ENCODE results near the gene CCDC157.
"Not testable (repeated sequence)": the region's sequence is repeated elsewhere in the genome, so short reads cannot be mapped to it uniquely, and the experiment has no call there.

CCDC157 gene

GRCh38 chr22:30325724-30326254 is 31.0 kb upstream of the CCDC157 start:
- no peak for DNase-seq (ENCODE audit: low read depth in 2 of 2, low spot score in 1 of 2)

DNA sequence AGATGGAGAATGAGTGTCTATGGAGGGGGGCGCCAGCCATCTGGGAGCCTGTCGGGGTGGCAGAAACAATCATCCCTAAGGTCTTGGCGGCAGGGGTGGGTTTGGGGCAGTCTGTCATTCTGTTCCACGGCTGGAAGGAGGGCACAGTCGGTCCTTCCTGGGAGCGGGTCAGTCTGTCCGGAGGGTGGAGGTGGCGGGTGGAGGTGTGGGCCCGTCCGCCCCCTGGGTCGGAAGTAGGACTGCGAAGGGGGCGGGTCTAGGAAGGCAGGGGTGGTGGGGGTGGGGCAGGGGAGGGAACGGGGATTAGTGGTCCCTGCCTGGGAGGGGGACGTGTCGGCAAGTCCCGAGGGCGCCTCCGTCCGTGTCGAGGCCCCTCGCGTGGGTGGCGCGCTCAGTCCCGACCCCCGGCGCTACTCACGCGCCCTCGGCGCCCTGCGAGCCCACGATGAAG is 30.5 kb upstream of the CCDC157 start:
- DNase-seq (ENCODE audit: low read depth in 2 of 2, low spot score in 1 of 2), result no peak

DNA sequence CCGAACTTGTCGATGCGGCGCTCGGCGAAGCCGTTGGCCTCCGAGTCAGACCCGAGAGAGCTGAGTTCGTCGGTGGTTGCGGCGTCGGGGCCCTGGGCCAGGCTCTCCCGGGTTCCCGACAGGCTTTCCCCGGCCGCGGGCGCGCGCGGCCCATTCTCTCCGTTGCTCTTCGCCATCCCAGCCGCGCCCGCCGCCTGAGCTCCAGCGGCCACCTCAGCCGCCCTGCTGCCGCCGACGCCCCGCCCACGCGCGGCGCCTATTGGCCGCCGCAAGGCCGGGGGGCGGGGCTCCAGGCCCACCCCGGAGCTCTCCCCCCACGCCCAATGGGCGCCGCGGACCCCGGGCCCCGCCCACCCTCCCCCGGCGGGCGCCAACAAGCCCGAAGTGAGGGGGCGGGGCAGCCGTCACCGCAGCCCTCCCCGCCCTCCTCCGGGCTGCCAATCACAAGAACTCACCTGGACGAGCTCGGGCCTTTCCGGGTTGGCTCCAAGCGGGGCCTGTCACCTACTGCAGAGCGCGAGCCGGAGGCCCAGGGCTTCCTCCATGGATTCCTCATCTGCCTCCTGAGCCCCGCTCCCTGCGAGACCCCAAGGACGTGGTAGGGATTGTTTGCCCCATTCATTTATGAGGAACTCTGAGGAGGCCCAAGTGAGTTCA is 30.0 kb upstream of the CCDC157 start, which contains the start of gene TBC1D10A:
Gene TBC1D10A (minus strand): TSS at position 236 of the 657 bp plus-strand sequence. CDS start 60 bp downstream, at position 176.
- peak; percentile 80 to 86 for DNase-seq (ENCODE audit: low read depth in 2 of 2, low spot score in 1 of 2)

DNA sequence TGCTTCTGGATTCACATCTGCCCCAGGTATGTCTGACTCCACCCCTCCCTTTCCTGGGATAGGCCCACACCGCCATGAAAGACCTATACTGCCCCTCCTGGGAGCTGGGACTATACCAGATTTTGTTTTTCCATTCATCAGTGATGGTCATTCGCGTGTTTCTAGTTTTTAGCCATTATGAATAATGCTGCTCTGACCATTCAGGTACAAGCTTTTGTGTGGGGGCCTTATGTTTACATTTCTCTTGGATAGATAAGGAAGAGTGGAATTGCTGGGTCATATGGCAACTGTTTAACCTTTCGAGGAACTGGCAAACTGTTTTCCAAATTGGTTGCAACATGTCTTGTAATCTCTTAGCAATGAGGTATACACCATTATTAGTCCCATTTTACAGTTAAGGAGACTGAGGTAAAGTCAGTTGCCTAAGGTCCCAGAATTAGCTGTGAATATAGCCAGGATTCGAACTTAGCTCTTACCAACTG is 28.9 kb upstream of the CCDC157 start:
- no peak for DNase-seq (ENCODE audit: low read depth in 2 of 2, low spot score in 1 of 2)

DNA sequence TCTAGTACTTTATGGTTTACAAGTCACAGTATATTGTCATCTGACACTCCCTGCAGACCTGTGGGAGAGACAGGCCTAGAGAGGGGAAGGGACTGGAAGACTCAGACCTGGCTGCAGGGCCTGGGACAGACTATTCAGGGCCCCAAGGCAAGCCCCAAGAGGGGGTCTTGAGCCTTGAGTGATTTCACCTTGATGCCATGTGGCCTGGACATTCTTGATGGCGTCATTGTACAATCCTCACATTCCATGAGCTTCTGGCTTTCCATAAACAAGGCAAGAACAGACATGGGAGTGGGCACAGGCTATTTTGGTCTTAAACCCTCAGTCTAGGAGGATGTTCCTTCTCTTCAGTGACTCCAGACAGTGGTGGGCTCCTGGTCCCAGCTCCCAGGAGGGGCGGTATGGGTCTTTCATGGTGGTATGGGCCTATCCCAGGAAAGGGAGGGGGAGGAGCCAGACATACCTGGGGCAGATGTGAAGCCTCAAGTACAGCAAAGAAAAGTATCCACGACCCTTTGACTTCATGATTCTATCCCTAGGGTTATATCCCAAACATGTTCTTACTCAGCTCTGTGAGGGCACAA is 28.2 kb upstream of the CCDC157 start:
- no peak for DNase-seq (ENCODE audit: low read depth in 2 of 2, low spot score in 1 of 2)

- DNase-seq (ENCODE audit: low read depth in 2 of 2, low spot score in 1 of 2), result no peak
These were observed 24.3 kb upstream of the CCDC157 start for GRCh38 chr22:30332551-30332950.

- DNase-seq (ENCODE audit: low read depth in 2 of 2, low spot score in 1 of 2), result no peak
These were observed 23.7 kb upstream of the CCDC157 start for GRCh38 chr22:30332994-30333706.

GRCh38 chr22:30333707-30334087 is 23.1 kb upstream of the CCDC157 start:
- DNase-seq (ENCODE audit: low read depth in 2 of 2, low spot score in 1 of 2), result no peak

GRCh38 chr22:30334646-30335045 is 22.2 kb upstream of the CCDC157 start:
- no peak for DNase-seq (ENCODE audit: low read depth in 2 of 2, low spot score in 1 of 2)

GRCh38 chr22:30335236-30335635 is 21.6 kb upstream of the CCDC157 start:
- DNase-seq (ENCODE audit: low read depth in 2 of 2, low spot score in 1 of 2), result no peak

GRCh38 chr22:30336752-30337460 is 19.9 kb upstream of the CCDC157 start:
- no peak for DNase-seq (ENCODE audit: low read depth in 2 of 2, low spot score in 1 of 2)

GRCh38 chr22:30337461-30337778 is 19.4 kb upstream of the CCDC157 start:
- no peak for DNase-seq (ENCODE audit: low read depth in 2 of 2, low spot score in 1 of 2)

- DNase-seq (ENCODE audit: low read depth in 2 of 2, low spot score in 1 of 2), result not testable (repeated sequence)
These were observed 18.5 kb upstream of the CCDC157 start for GRCh38 chr22:30338341-30338740.

GRCh38 chr22:30338802-30339201 is 18.0 kb upstream of the CCDC157 start:
- DNase-seq (ENCODE audit: low read depth in 2 of 2, low spot score in 1 of 2), result no peak

- no peak for DNase-seq (ENCODE audit: low read depth in 2 of 2, low spot score in 1 of 2)
These were observed 15.7 kb upstream of the CCDC157 start for GRCh38 chr22:30340911-30341685.

- no peak for DNase-seq (ENCODE audit: low read depth in 2 of 2, low spot score in 1 of 2)
These were observed 12.2 kb upstream of the CCDC157 start for GRCh38 chr22:30344447-30345200.

- no peak for DNase-seq (ENCODE audit: low read depth in 2 of 2, low spot score in 1 of 2)
These were observed 9.4 kb upstream of the CCDC157 start for GRCh38 chr22:30347255-30347892.

- no peak for DNase-seq (ENCODE audit: low read depth in 2 of 2, low spot score in 1 of 2)
These were observed 8.4 kb upstream of the CCDC157 start for GRCh38 chr22:30348404-30348803.

GRCh38 chr22:30348809-30349208 is 8.0 kb upstream of the CCDC157 start:
- no peak for DNase-seq (ENCODE audit: low read depth in 2 of 2, low spot score in 1 of 2)

All from stimulated activated CD8-positive, alpha-beta memory T cell treated with anti-CD3 and anti-CD28 coated beads, Interleukin-4, amount 100 ng/mL, for 1 hour (primary cell).